GM23338 (cell line): ENCODE data around the gene SIGLEC9. TPM values are rescaled to one million over a fixed set of nuclear protein-coding genes. Genes with fewer than 3 reads are reported as not detected.

ENCODE experiments used
- ATAC-seq: fragments of 200-7000 bp; cut with Tn5 transposase; 3 replicates; pipeline ENCODE4 v1.9.1; 2020
- DNase-seq: peaks from one replicate; pipeline ENCODE4 v3.0.0-alpha.2; 2015; ENCODE audit warnings: low spot score
- H2AFZ ChIP-seq: fragments of 200-600 bp; sonication (generic); 2 replicates; pipeline ENCODE4 v1.8.0; 2016; ENCODE audit warnings: antibody characterized with exemption, mild to moderate bottlenecking, moderate library complexity
- H3F3A ChIP-seq: fragments of 200-600 bp; sonication (generic); replicated peaks from 2 replicates; pipeline ENCODE4 v1.8.0; 2017; ENCODE audit warnings: antibody characterized with exemption, mixed run types, low read depth
- H3K27ac ChIP-seq: fragments of 200-600 bp; sonication (generic); 2 replicates; pipeline ENCODE4 v1.6.1; 2016; ENCODE audit warnings: low read depth
- H3K27me3 ChIP-seq: fragments of 200-600 bp; sonication (generic); 2 replicates; pipeline ENCODE4 v1.8.0; 2016; ENCODE audit warnings: mild to moderate bottlenecking, mixed run types, moderate library complexity; ENCODE audit not compliant: insufficient read depth
- H3K36me3 ChIP-seq: fragments of 200-600 bp; sonication (generic); 2 replicates; pipeline ENCODE4 v1.8.0; 2016; ENCODE audit warnings: mild to moderate bottlenecking; ENCODE audit not compliant: insufficient read depth
- H3K4me1 ChIP-seq: fragments of 200-600 bp; sonication (generic); 2 replicates; pipeline ENCODE4 v1.8.0; 2016; ENCODE audit warnings: mild to moderate bottlenecking, moderate library complexity; ENCODE audit not compliant: insufficient read depth
- H3K4me2 ChIP-seq: fragments of 200-600 bp; sonication (generic); 2 replicates; pipeline ENCODE4 v1.7.1; 2017; ENCODE audit warnings: mixed run types
- H3K4me3 ChIP-seq: fragments of 200-600 bp; sonication (generic); 2 replicates; pipeline ENCODE4 v1.6.1; 2016; ENCODE audit warnings: mixed run types
- H3K79me2 ChIP-seq: fragments of 200-600 bp; sonication (generic); replicated peaks from 2 replicates; pipeline ENCODE4 v1.8.0; 2017; ENCODE audit warnings: mild to moderate bottlenecking; ENCODE audit not compliant: insufficient read depth
- H3K9me2 ChIP-seq: fragments of 200-600 bp; sonication (generic); 2 replicates; pipeline ENCODE4 v1.8.0; 2017; ENCODE audit not compliant: insufficient read depth
- H4K20me1 ChIP-seq: fragments of 200-600 bp; sonication (generic); replicated peaks from 2 replicates; pipeline ENCODE4 v1.8.0; 2017; ENCODE audit warnings: mild to moderate bottlenecking; ENCODE audit not compliant: insufficient read depth
- H3K27ac Mint-ChIP-seq: 2 replicates; pipeline ENCODE4 v1.8.0; 2020; ENCODE audit warnings: inconsistent platforms, mild to moderate bottlenecking, moderate library complexity, mixed read lengths
- H3K27me3 Mint-ChIP-seq: 3 replicates; pipeline ENCODE4 v1.8.0; 2022; ENCODE audit warnings: low read depth, mild to moderate bottlenecking, moderate library complexity, mixed read lengths, inconsistent platforms; ENCODE audit not compliant: insufficient read depth, poor library complexity
- H3K36me3 Mint-ChIP-seq: 3 replicates; pipeline ENCODE4 v1.8.0; 2021; ENCODE audit warnings: low read depth, mild to moderate bottlenecking, inconsistent platforms, moderate library complexity, mixed read lengths
- H3K4me1 Mint-ChIP-seq: 3 replicates; pipeline ENCODE4 v1.8.0; 2020; ENCODE audit warnings: mild to moderate bottlenecking, inconsistent platforms, mixed read lengths
- H3K4me3 Mint-ChIP-seq: 3 replicates; pipeline ENCODE4 v1.8.0; 2021; ENCODE audit warnings: moderate library complexity, mild to moderate bottlenecking, inconsistent platforms, mixed read lengths
- H3K9me3 Mint-ChIP-seq: 3 replicates; pipeline ENCODE4 v1.8.0; 2020; ENCODE audit warnings: moderate library complexity, mild to moderate bottlenecking, inconsistent platforms, mixed read lengths
- CREB1 ChIP-seq: fragments of 250-450 bp; sonication (Bioruptor Pico); IDR thresholded peaks from 2 replicates; pipeline ENCODE4 v1.5.0; 2020; ENCODE audit warnings: low read depth, mild to moderate bottlenecking, moderate library complexity
- CTCF ChIP-seq, 2 experiments: fragments of 200-600 bp in 1 of 2; sonication (generic) in 1 of 2; conservative IDR thresholded peaks; 2 replicates each; pipeline versions ENCODE4 v1.5.1 to v1.6.1; 2016 to 2017; ENCODE audit warnings: antibody characterized with exemption in 2 of 2, low read depth in 2 of 2, mild to moderate bottlenecking in 2 of 2, moderate library complexity in 1 of 2
- ETS1 ChIP-seq: IDR thresholded peaks from 2 replicates; pipeline ENCODE4 v1.6.1; 2016; ENCODE audit warnings: antibody characterized with exemption
- EZH2 ChIP-seq: fragments of 200-600 bp; sonication (generic); IDR thresholded peaks from one replicate; pipeline ENCODE4 v1.8.0; 2017; ENCODE audit warnings: antibody characterized with exemption, mild to moderate bottlenecking, low read depth; ENCODE audit not compliant: unreplicated experiment
- EZH2phosphoT487 ChIP-seq: fragments of 200-600 bp; sonication (generic); IDR thresholded peaks from one replicate; pipeline ENCODE4 v1.8.1; 2018; ENCODE audit warnings: antibody characterized with exemption; ENCODE audit not compliant: unreplicated experiment
- JUNB ChIP-seq: IDR thresholded peaks from one replicate; pipeline ENCODE4 v1.6.1; 2016; ENCODE audit warnings: antibody characterized with exemption; ENCODE audit not compliant: unreplicated experiment
- NANOG ChIP-seq: IDR thresholded peaks from 2 replicates; pipeline ENCODE4 v1.6.1; 2016; ENCODE audit warnings: antibody characterized with exemption, borderline replicate concordance
- POLR2AphosphoS5 ChIP-seq: IDR thresholded peaks from 2 replicates; pipeline ENCODE4 v1.6.1; 2016; ENCODE audit warnings: antibody characterized with exemption, low read depth
- REST ChIP-seq: IDR thresholded peaks from one replicate; pipeline ENCODE4 v1.6.1; 2018; ENCODE audit warnings: antibody characterized with exemption; ENCODE audit not compliant: unreplicated experiment
- STAT1 ChIP-seq: IDR thresholded peaks from one replicate; pipeline ENCODE4 v1.6.1; 2016; ENCODE audit warnings: antibody characterized with exemption; ENCODE audit not compliant: unreplicated experiment
- ZNF114 ChIP-seq: fragments of 250-450 bp; sonication (Bioruptor Pico); IDR thresholded peaks from 2 replicates; pipeline ENCODE4 v1.5.0; 2020; ENCODE audit warnings: mild to moderate bottlenecking, moderate library complexity
- ZNF331 ChIP-seq: fragments of 250-450 bp; sonication (Bioruptor Pico); IDR thresholded peaks from 2 replicates; pipeline ENCODE4 v1.5.0; 2020; ENCODE audit warnings: low read depth, mild to moderate bottlenecking, moderate library complexity
- ZNF462 ChIP-seq: fragments of 250-450 bp; sonication (Bioruptor Pico); IDR thresholded peaks from 2 replicates; pipeline ENCODE4 v1.5.0; 2020; ENCODE audit warnings: mild to moderate bottlenecking, moderate library complexity
- polyA plus RNA-seq: library from polyadenylated mRNA; unstranded; fragments of >200 nt; fragmentation: Nextera tagmentation; extraction: Ambion mirVana; gene quantifications from 2 replicates; pipeline ENCODE4 v1.2.1, GENCODE V29; 2016
- total RNA-seq: library from RNA; depleted of rRNA; stranded (reverse); fragments of >200 nt; shearing (Covaris generic); gene quantifications from 2 replicates; pipeline ENCODE4 v1.2.3, GENCODE V29; 2014

SIGLEC9 gene
- total and polyA plus RNA-seq, 2 experiments from 2014 or later, result not detected

- Histone ChIP-seq H4K20me1 (no peaks in the 10 kb centered on the region), H3K4me3 (no peak overlapping the region), H3K36me3 (no peaks in the 10 kb centered on the region), H3K27ac (no peak overlapping the region), H3K27me3 (no peaks in the 10 kb centered on the region), H3K9me2 (no peaks in the 10 kb centered on the region), H3K79me2 (no peaks in the 10 kb centered on the region), H2AFZ (no peak overlapping the region), H3K4me1 (peaks cover 14% of the 10 kb centered on the region), H3K4me2 (no peak overlapping the region), H3F3A (no peaks in the 10 kb centered on the region)
- no peaks in the 10 kb centered on the region; the same call in 2 of the 3 replicates for H3K9me3 Mint-ChIP-seq
- peaks cover 31% of the 10 kb centered on the region for H3K4me1 Mint-ChIP-seq
- H3K36me3 Mint-ChIP-seq, result no peaks in the 10 kb centered on the region
- no peak overlapping the region for H3K4me3 Mint-ChIP-seq
- H3K27me3 Mint-ChIP-seq, result peaks cover 25% of the 10 kb centered on the region
- DNase-seq, result no peak
- no peak overlapping the region for H3K27ac Mint-ChIP-seq
- ATAC-seq, result no peak
- TF ChIP-seq POLR2AphosphoS5, result no peak
- no peak for TF ChIP-seq ZNF114 (CRISPR knock-in tag)
- TF ChIP-seq CREB1 (CRISPR knock-in tag), result no peak
- no peak for TF ChIP-seq STAT1
- TF ChIP-seq ZNF462 (CRISPR knock-in tag), result no peak
- TF ChIP-seq EZH2, result no peak
- TF ChIP-seq REST, result no peak
- no peak for TF ChIP-seq NANOG
- TF ChIP-seq JUNB, result no peak
- TF ChIP-seq EZH2phosphoT487, result no peak
- TF ChIP-seq CTCF (conservative IDR thresholded peaks at IDR 0.05; ENCODE audit: low read depth in 2 of 2), result no peak
- no peak for TF ChIP-seq ZNF331 (CRISPR knock-in tag)
- no peak for TF ChIP-seq ETS1
Observed at GRCh38 chr19:51137792-51138425, 13.2 kb downstream of the SIGLEC9 start.
